ENCODE measurements around the gene CALHM1.
"Not testable (repeated sequence)": the region's sequence is repeated elsewhere in the genome, so short reads cannot be mapped to it uniquely, and the experiment has no call there.

CALHM1 gene

GRCh38 chr10:103433858-103434257, 24.8 kb downstream of the CALHM1 start:
- DNase-seq (ENCODE audit: low read depth in 1 of 2, low spot score in 1 of 2): no peak

- DNase-seq (ENCODE audit: low read depth in 1 of 2, low spot score in 1 of 2): no peak
Observed at GRCh38 chr10:103431902-103432301, 26.8 kb downstream of the CALHM1 start.

- no peak for DNase-seq (ENCODE audit: low read depth in 1 of 2, low spot score in 1 of 2)
Observed at GRCh38 chr10:103429647-103430046, 29.1 kb downstream of the CALHM1 start.

- DNase-seq (ENCODE audit: low read depth in 1 of 2, low spot score in 1 of 2): no peak
Observed at GRCh38 chr10:103428989-103429643, 29.6 kb downstream of the CALHM1 start.

GRCh38 chr10:103427866-103428265, 30.8 kb downstream of the CALHM1 start:
- DNase-seq (ENCODE audit: low read depth in 1 of 2, low spot score in 1 of 2): no peak

GRCh38 chr10:103423748-103424147, 35.0 kb downstream of the CALHM1 start:
- DNase-seq (ENCODE audit: low read depth in 1 of 2, low spot score in 1 of 2): no peak

- no peak for DNase-seq (ENCODE audit: low read depth in 1 of 2, low spot score in 1 of 2)
Observed at GRCh38 chr10:103419101-103419500, 39.6 kb downstream of the CALHM1 start.

GRCh38 chr10:103417601-103418000, 41.1 kb downstream of the CALHM1 start:
- no peak for DNase-seq (ENCODE audit: low read depth in 1 of 2, low spot score in 1 of 2)

- not testable (repeated sequence) for DNase-seq (ENCODE audit: low read depth in 1 of 2, low spot score in 1 of 2)
Observed at GRCh38 chr10:103417148-103417469, 41.6 kb downstream of the CALHM1 start.

GRCh38 chr10:103416436-103417147, 42.1 kb downstream of the CALHM1 start:
- peak in 1 of 2 donors; percentile 32 for DNase-seq (ENCODE audit: low read depth in 1 of 2, low spot score in 1 of 2)

GRCh38 chr10:103415581-103415980, 43.1 kb downstream of the CALHM1 start:
- DNase-seq (ENCODE audit: low read depth in 1 of 2, low spot score in 1 of 2): no peak

- no peak for DNase-seq (ENCODE audit: low read depth in 1 of 2, low spot score in 1 of 2)
Observed at GRCh38 chr10:103413564-103413963, 45.1 kb downstream of the CALHM1 start.

All from stimulated activated CD4-positive, alpha-beta T cell treated with anti-CD3 and anti-CD28 coated beads, Interleukin-15, amount 100 ng/mL, for 1 hour (primary cell).